OCI-LY3 (cell line): Measurements from ENCODE around the gene MUCL3.

Experiments used
- EZH2phosphoT487 ChIP-seq: fragments of 200-600 bp; shearing (Covaris generic); IDR thresholded peaks from 2 replicates; pipeline ENCODE4 v1.6.1; 2018; ENCODE audit warnings: antibody characterized with exemption, mixed run types, low read depth
- TF ChIP-seq, protein P1 (sequence below): fragments of 200-600, 300-600 bp; sonication (generic); IDR thresholded peaks from 2 replicates; pipeline ENCODE4 v1.5.1; 2014; ENCODE audit warnings: antibody characterized with exemption, low read length, low read depth

DNA sequence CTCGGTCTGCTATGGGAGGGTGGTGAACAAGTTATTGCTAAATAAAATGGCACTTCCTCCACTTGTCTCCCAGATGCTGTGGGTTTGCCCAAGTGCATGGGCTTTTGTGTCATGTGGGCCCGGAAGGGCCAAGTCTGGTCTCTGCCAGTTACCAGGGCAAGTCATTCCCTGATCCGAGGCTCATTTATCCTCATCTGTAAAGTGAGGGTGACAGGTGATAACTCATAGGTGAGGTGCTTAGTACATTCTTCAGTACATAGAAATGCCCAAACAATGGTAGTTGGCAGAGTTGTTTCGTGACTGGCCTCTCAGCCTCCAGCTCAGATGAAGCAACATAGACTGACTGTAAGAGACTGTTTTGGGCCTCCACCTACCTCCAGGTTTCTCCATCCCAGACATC lies 2.0 kb upstream of the MUCL3 start:
- TF ChIP-seq, protein P1, sequence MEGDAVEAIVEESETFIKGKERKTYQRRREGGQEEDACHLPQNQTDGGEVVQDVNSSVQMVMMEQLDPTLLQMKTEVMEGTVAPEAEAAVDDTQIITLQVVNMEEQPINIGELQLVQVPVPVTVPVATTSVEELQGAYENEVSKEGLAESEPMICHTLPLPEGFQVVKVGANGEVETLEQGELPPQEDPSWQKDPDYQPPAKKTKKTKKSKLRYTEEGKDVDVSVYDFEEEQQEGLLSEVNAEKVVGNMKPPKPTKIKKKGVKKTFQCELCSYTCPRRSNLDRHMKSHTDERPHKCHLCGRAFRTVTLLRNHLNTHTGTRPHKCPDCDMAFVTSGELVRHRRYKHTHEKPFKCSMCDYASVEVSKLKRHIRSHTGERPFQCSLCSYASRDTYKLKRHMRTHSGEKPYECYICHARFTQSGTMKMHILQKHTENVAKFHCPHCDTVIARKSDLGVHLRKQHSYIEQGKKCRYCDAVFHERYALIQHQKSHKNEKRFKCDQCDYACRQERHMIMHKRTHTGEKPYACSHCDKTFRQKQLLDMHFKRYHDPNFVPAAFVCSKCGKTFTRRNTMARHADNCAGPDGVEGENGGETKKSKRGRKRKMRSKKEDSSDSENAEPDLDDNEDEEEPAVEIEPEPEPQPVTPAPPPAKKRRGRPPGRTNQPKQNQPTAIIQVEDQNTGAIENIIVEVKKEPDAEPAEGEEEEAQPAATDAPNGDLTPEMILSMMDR, result no peak
- no peak for TF ChIP-seq EZH2phosphoT487
